ENCODE measurements around the gene GPR4. TPM values are rescaled to one million over a fixed set of nuclear protein-coding genes. Genes with fewer than 3 reads are reported as not detected.
A peak's percentile ranks its signal among the peaks of the same experiment; 100 is the strongest.

Gene GPR4
- total RNA-seq, 1 experiment from 2014 or later = 0.07 TPM

- H3K56ac ChIP-seq (ENCODE audit: insufficient read length, low read depth, low read length) = no peak overlapping the region
- no peak overlapping the region for H3K18ac ChIP-seq (ENCODE audit: insufficient read length, low read depth, low read length)
- peaks cover 4% of the 10 kb centered on the region for H3K27me3 Mint-ChIP-seq (ENCODE audit: low read depth)
- H3K14ac ChIP-seq (ENCODE audit: insufficient read depth, low read length) = no peak overlapping the region; the same call in 1 of the 2 replicates
- no peak overlapping the region for H3K23ac ChIP-seq (ENCODE audit: insufficient read length, low read depth, low read length)
- H3K4me2 ChIP-seq (ENCODE audit: insufficient read depth, insufficient read length, low read length) = no peak overlapping the region
- no peak overlapping the region for H2BK12ac ChIP-seq (ENCODE audit: insufficient read length, low read depth, low read length)
- H4K20me1 ChIP-seq (ENCODE audit: control insufficient read depth, insufficient read depth, insufficient read length) = no peaks in the 10 kb centered on the region
- H2AFZ ChIP-seq (ENCODE audit: low read length) = no peak overlapping the region
- H2AK5ac ChIP-seq (ENCODE audit: insufficient read length, low read length) = no peak overlapping the region
- peaks cover 6% of the 10 kb centered on the region; the same call in 1 of the 2 replicates for H3K4me1 ChIP-seq (ENCODE audit: insufficient read depth, low read length)
- no peaks in the 10 kb centered on the region for H3K9me3 Mint-ChIP-seq
- WGBS (ENCODE audit: extremely low coverage, insufficient read length, low lambda C conversion rate) = no CpG with 5 or more reads among the region's 7 CpGs
- H3K4me3 Mint-ChIP-seq = peak overlapping the region; percentile 25 to 45; a peak in 4 of 5 replicates
- peaks cover 2% of the 10 kb centered on the region; the same call in 1 of the 2 replicates for H3K79me2 ChIP-seq (ENCODE audit: insufficient read depth, low read length)
- peaks cover 5% of the 10 kb centered on the region for H3K23me2 ChIP-seq (ENCODE audit: insufficient read length, low read depth, low read length, poor library complexity, severe bottlenecking)
- H2BK20ac ChIP-seq (ENCODE audit: low read depth, low read length, poor library complexity, severe bottlenecking) = no peak overlapping the region
- H3K36me3 Mint-ChIP-seq (ENCODE audit: insufficient read depth in 1 of 3, low read depth in 3 of 3) = peaks cover 0 to 10% (median 4%) of the 10 kb centered on the region in 3 experiments; a peak in 5 of 7 replicates
- DNase-seq = no peak
- H3K27me3 ChIP-seq (ENCODE audit: insufficient read depth, low read length) = no peaks in the 10 kb centered on the region
- no peak overlapping the region for H4K5ac ChIP-seq (ENCODE audit: insufficient read length, low read depth, low read length)
- no peak overlapping the region for H3K9ac ChIP-seq (ENCODE audit: extremely low read depth, insufficient read length, low read length)
- H3K27ac Mint-ChIP-seq = no peak overlapping the region
- H3K9me3 ChIP-seq (ENCODE audit: control insufficient read depth, low read depth, low read length) = no peaks in the 10 kb centered on the region
- no peak overlapping the region for H3K4ac ChIP-seq (ENCODE audit: low read depth, low read length)
- H3K4me1 Mint-ChIP-seq = peaks cover 24 to 33% of the 10 kb centered on the region in 2 experiments
- H2BK15ac ChIP-seq (ENCODE audit: low read depth, low read length) = no peak overlapping the region
- no peaks in the 10 kb centered on the region for H3K79me1 ChIP-seq (ENCODE audit: insufficient read depth, low read depth, low read length, poor library complexity, severe bottlenecking)
- no peak overlapping the region for H2BK5ac ChIP-seq (ENCODE audit: insufficient read length, low read length)
- no peak overlapping the region for H4K91ac ChIP-seq (ENCODE audit: insufficient read length, low read depth, low read length)
- H2BK120ac ChIP-seq (ENCODE audit: low read depth, low read length, poor library complexity, severe bottlenecking) = no peak overlapping the region
- H3K27ac ChIP-seq (ENCODE audit: insufficient read length, low read depth, low read length) = no peak overlapping the region
- TF ChIP-seq CTCF (conservative IDR thresholded peaks at IDR 0.05) = no peak
- H4K8ac ChIP-seq (replicated peaks; ENCODE audit: insufficient read length, low read depth, low read length) = no peak overlapping the region
- H3T11ph ChIP-seq (ENCODE audit: low read length) = no peak overlapping the region
Observed at GRCh38 chr19:45581576-45581975, 20.4 kb downstream of the GPR4 start.
